ENCODE results near the gene CDIPT. TPM values are rescaled to one million over a fixed set of nuclear protein-coding genes. Genes with fewer than 3 reads are reported as not detected.
A peak's percentile ranks its signal among the peaks of the same experiment; 100 is the strongest.

The CDIPT gene
- total RNA-seq, 1 experiment from 2014 or later = 58.3 TPM

GRCh38 chr16:29862383-29862883 lies 593 bp downstream of the CDIPT start:
- no peaks in the 10 kb centered on the region for H4K20me1 ChIP-seq (ENCODE audit: insufficient read depth)
- H3K4me2 ChIP-seq (ENCODE audit: low read length) = peak overlapping the region; percentile 77
- no peaks in the 10 kb centered on the region for H3K9me2 ChIP-seq (ENCODE audit: insufficient read depth)
- peak overlapping the region; percentile 78 for H3K9ac ChIP-seq (ENCODE audit: low read length)
- H3K79me2 ChIP-seq (ENCODE audit: insufficient read depth, low read length) = peaks cover 20% of the 10 kb centered on the region
- ChIA-PET POLR2A (interaction anchor here (1.3 kb wide), 1 partner anchor 157 kb away, joined by 3 read pairs; no protein-coding TSS in a partner anchor), CTCF (interaction anchor here (1.7 to 3.0 kb wide), 2 partner anchors 14 to 46 kb away, joined by 4 to 19 read pairs; no protein-coding TSS in a partner anchor), RAD21 (ENCODE audit: low non-redundant PET in 1 of 2, low total read pairs in 2 of 2, uncharacterized antibody in 2 of 2, unreplicated experiment in 2 of 2) (no interaction called here)
- H3K4me3 ChIP-seq (replicated peaks in 1 of 2; ENCODE audit: low read depth in 1 of 2, low read length in 2 of 2) = peak overlapping the region; percentile 85 to 89
- no peak overlapping the region for H2AFZ ChIP-seq (ENCODE audit: low read depth, low read length, poor library complexity, severe bottlenecking)
- BruUV-seq (replicated peaks) = no TSS peak
- intact Hi-C loops (cut with micrococcal nuclease) = loop anchor here (5.0 kb wide), 1 partner anchor 45 kb away; the partner anchor contains the start of gene PAGR1
- peak overlapping the region; percentile 80 for H3K27ac ChIP-seq (ENCODE audit: low read depth, low read length)
- TF ChIP-seq FOSL1 (IDR thresholded peaks at IDR 0.05; ENCODE audit: low read depth) (no peak), SRF (IDR thresholded peaks at IDR 0.05; ENCODE audit: low read depth) (no peak), RAD21 (IDR thresholded peaks at IDR 0.05; ENCODE audit: low read depth) (peak; percentile 32; the same call in 1 of the 2 replicates), TCF7L2 (IDR thresholded peaks at IDR 0.05; ENCODE audit: borderline replicate concordance, extremely low read depth, insufficient read depth, insufficient read length) (no peak), CTCF (IDR thresholded peaks at IDR 0.05 in 2 of 3, conservative IDR thresholded peaks at IDR 0.05 in 1 of 3; ENCODE audit: borderline replicate concordance in 1 of 3, insufficient read depth in 1 of 3, low read depth in 2 of 3, low read length in 2 of 3) (0 out of 6 replicates have a peak, but pooled peaks of 1 of the 3 experiments have one; percentile 15), ZBTB33 (IDR thresholded peaks at IDR 0.05; ENCODE audit: extremely low read depth, insufficient replicate concordance, low read length) (no peak), REST (IDR thresholded peaks at IDR 0.05; ENCODE audit: low read depth) (no peak), YY1 (IDR thresholded peaks at IDR 0.05; ENCODE audit: extremely low read depth, insufficient replicate concordance, low read depth, low read length) (no peak)
- H3K27me3 ChIP-seq (ENCODE audit: insufficient read depth, low read length) = no peaks in the 10 kb centered on the region
- DNase-seq (ENCODE audit: low read depth, low spot score) (no peak), ATAC-seq (0 out of 2 replicates have a peak, but pooled peaks have one; percentile 1)
- no peaks in the 10 kb centered on the region for H3K9me3 ChIP-seq (ENCODE audit: control insufficient read depth in 1 of 2, insufficient read depth in 1 of 2, low read depth in 1 of 2, low read length in 2 of 2)
- H3K36me3 ChIP-seq (ENCODE audit: control insufficient read depth in 1 of 2, insufficient read depth in 2 of 2, low read length in 2 of 2) = peaks cover 10 to 17% of the 10 kb centered on the region in 2 experiments
- peaks cover 0 to 15% of the 10 kb centered on the region in 2 experiments; a peak in 3 of 4 replicates for H3K4me1 ChIP-seq (ENCODE audit: control insufficient read depth in 1 of 2, insufficient read depth in 2 of 2, low read length in 2 of 2)

All from HCT116 (cell line).